Brain microvascular endothelial cell (primary cell): ENCODE measurements around the gene TSPAN7.

Experiments used
- DNase-seq: peaks from one replicate; pipeline ENCODE4 v3.0.0-alpha.2; 2020
- H3K27ac ChIP-seq: fragments of 250-450 bp; sonication (Bioruptor Pico); 2 replicates; pipeline ENCODE4 v1.5.1; 2020; ENCODE audit warnings: mild to moderate bottlenecking, moderate library complexity
- H3K27me3 ChIP-seq: fragments of 250-450 bp; sonication (Bioruptor Pico); replicated peaks from 2 replicates; pipeline ENCODE4 v1.5.1; 2020; ENCODE audit warnings: mild to moderate bottlenecking
- H3K36me3 ChIP-seq: fragments of 250-450 bp; sonication (Bioruptor Pico); replicated peaks from 2 replicates; pipeline ENCODE4 v1.5.1; 2020; ENCODE audit warnings: mild to moderate bottlenecking
- H3K4me3 ChIP-seq: 2 replicates; pipeline ENCODE4 v1.5.1; 2011; ENCODE audit warnings: low read depth, mild to moderate bottlenecking, control low read depth, low read length, moderate library complexity
- in situ Hi-C: cut with HindIII; loops from 2 replicates; pipeline ENCODE4 v1.10.0; 2017; ENCODE audit warnings: low sequenced_read_pairs, low pct_ligation_motif_present
- TF ChIP-seq, protein P1 (sequence below): IDR thresholded peaks from 2 replicates; pipeline ENCODE4 v1.5.1; 2011; ENCODE audit warnings: low read depth, mild to moderate bottlenecking, moderate library complexity, low read length, control low read depth, inconsistent platforms; ENCODE audit errors: missing control alignments

TSPAN7 gene

GRCh38 chrX:38654302-38654701, 93.0 kb downstream of the TSPAN7 start:
- peak; percentile 20 for DNase-seq
- no peaks in the 10 kb centered on the region for H3K27me3 ChIP-seq

GRCh38 chrX:38656350-38656915, 95.1 kb downstream of the TSPAN7 start:
- no peaks in the 10 kb centered on the region for H3K27me3 ChIP-seq
- DNase-seq = no peak
- in situ Hi-C loops = no loop called here

More at GRCh38 chrX:38654302-38654701, 93.0 kb downstream of the TSPAN7 start:
- Histone ChIP-seq H3K27ac (no peak overlapping the region), H3K36me3 (no peaks in the 10 kb centered on the region), H3K4me3 (no peak overlapping the region)
- TF ChIP-seq, protein P1, sequence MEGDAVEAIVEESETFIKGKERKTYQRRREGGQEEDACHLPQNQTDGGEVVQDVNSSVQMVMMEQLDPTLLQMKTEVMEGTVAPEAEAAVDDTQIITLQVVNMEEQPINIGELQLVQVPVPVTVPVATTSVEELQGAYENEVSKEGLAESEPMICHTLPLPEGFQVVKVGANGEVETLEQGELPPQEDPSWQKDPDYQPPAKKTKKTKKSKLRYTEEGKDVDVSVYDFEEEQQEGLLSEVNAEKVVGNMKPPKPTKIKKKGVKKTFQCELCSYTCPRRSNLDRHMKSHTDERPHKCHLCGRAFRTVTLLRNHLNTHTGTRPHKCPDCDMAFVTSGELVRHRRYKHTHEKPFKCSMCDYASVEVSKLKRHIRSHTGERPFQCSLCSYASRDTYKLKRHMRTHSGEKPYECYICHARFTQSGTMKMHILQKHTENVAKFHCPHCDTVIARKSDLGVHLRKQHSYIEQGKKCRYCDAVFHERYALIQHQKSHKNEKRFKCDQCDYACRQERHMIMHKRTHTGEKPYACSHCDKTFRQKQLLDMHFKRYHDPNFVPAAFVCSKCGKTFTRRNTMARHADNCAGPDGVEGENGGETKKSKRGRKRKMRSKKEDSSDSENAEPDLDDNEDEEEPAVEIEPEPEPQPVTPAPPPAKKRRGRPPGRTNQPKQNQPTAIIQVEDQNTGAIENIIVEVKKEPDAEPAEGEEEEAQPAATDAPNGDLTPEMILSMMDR = peak; percentile 52
- in situ Hi-C loops = no loop called here

DNA sequence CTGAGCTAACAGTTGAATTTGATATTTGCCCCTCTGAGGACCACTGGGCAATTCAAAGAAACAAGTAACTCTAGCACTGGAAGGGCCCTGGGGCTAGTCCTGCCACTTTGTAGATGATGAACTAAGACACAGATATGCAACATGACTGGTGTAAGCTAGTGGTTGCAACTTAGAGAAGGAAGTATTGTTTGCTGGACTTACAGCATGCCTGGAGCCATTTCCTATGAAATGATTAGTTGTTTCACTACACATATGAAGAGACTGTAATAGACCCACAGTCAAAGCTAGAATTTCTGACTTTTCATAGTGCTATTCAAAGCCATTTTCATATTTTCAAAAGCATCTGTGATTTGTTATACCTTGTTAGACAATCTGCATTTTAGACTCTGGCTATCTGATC, 96.2 kb downstream of the TSPAN7 start:
- H3K4me3 ChIP-seq = no peak overlapping the region
- no peak overlapping the region for H3K27ac ChIP-seq
- TF ChIP-seq, protein P1 = no peak
- in situ Hi-C loops = no loop called here
- H3K36me3 ChIP-seq = no peaks in the 10 kb centered on the region
- DNase-seq = no peak
- H3K27me3 ChIP-seq = no peaks in the 10 kb centered on the region

More at GRCh38 chrX:38656350-38656915, 95.1 kb downstream of the TSPAN7 start:
- no peaks in the 10 kb centered on the region for H3K36me3 ChIP-seq
- H3K27ac ChIP-seq = no peak overlapping the region
- TF ChIP-seq, protein P1 = no peak
- no peak overlapping the region for H3K4me3 ChIP-seq

- TF ChIP-seq, protein P1 = no peak
- in situ Hi-C loops = no loop called here
- no peaks in the 10 kb centered on the region for H3K36me3 ChIP-seq
- DNase-seq = no peak
- no peak overlapping the region for H3K4me3 ChIP-seq
- H3K27me3 ChIP-seq = no peaks in the 10 kb centered on the region
- H3K27ac ChIP-seq = no peak overlapping the region
Measured at GRCh38 chrX:38660395-38661102, 99.2 kb downstream of the TSPAN7 start.

GRCh38 chrX:38661103-38661441, 99.7 kb downstream of the TSPAN7 start:
- no peaks in the 10 kb centered on the region for H3K27me3 ChIP-seq
- H3K4me3 ChIP-seq = no peak overlapping the region
- DNase-seq = no peak
- no peaks in the 10 kb centered on the region for H3K36me3 ChIP-seq
- in situ Hi-C loops = no loop called here
- TF ChIP-seq, protein P1 = no peak
- H3K27ac ChIP-seq = no peak overlapping the region
